Stimulated activated CD8-positive, alpha-beta memory T cell treated with anti-CD3 and anti-CD28 coated beads, Interleukin-7, amount 100 ng/mL, for 24 hours (primary cell): ENCODE results near the gene CCDC92.

Source experiments
- DNase-seq: peaks from one replicate; pipeline ENCODE4 v3.0.0-alpha.2; 2020; ENCODE audit warnings: low read depth

CCDC92 gene

DNA sequence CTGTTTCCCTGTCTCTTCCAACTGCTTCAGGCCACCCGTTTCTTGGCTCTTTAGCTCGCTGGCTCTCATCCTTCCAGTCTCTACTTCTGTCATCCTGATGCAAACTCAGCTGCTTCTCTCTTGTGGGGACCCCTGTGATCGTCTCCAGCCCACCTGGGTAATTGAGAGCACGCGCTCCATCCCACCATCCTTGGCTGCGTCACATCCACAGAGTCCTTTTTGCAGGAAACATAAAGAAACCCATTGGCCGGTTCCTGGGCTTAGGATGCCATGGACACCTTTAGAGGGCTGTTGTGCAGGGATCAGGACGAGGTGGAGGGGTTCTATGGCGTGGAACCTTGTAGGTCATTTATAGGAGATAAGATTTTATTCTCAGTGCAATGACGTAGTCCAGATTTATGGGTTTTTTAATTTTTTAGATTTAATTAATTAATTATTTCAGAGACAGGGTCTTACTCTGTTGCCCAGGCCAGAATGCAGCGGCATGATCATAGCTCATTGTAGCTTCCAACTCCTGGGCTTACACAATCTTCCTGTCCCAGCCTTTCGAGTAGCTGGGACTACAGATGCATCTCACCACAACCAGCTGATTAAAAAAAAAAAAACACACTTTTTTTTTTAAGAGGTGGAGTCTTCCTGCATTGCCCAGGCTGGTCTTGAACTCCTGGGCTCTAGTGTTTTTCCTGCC lies 82.6 kb downstream of the CCDC92 start:
- DNase-seq, result no peak

DNA sequence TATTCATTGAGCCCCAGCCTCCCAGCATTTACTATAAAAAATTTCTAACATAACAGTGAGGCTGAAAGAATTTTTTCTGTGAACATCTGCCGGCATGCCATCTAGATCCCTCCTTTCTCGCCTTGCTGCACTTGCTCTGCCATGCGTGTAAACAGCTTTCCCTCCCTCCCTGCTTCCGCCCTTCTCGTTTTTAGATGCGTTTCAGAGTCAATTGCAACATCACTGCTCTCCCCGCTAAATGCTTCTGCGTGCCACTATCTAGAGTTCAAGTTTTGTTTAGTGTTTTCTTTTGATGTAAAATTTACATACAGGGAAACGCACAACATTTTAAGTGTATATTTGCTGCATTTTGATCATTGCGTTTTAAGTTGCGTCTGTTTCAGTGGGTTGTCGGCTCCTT lies 83.6 kb downstream of the CCDC92 start:
- DNase-seq, result no peak

DNA sequence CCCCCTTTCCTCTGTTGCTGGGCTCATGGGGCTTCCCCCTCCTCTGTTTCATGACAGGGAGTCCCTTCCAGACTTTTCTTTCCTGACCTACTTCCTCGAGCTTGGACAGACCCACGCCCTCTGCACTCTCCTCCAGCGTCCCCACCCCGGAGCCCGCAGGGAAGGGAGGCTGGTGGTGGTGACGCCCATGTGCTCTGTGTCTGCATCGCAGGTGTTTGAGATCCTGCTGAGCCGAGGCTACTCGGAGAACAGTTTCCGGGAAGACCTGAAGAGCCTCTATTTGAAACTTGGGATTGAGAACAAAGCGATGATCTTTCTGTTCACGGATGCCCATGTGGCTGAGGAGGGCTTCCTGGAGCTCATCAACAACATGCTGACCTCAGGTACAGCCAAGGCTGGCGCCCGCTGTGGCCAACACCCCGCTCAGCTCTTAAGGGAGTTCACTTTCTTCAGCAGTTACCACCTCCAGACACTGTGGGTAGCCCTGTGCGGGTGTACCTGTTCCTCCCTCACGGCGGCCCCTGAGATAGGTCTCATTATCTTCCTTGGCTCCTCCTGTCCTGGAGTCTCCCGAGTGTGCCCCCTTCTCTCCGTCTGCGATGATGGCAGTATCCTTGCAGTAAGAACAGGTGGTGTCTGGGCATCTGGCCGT lies 85.6 kb downstream of the CCDC92 start:
- no peak for DNase-seq

DNA sequence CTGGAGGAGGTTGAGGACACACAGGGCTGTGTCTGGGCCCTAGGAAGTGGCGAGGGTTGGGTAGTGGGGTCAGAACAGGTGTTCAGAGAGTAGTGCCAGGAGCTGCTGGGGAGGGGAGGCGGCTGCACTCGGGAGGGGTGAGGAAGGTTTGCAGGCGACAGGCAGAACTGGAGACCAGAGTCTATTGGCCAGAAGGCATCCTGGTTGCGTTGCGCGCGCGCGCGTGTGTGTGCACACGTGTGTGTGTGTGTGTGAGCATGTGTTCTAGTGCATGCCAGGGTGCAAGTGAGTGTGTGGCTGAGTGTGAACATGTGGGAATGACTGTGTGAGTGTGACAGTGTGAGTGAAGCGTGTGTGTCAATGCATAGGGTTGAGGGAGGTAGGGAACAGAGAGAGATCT lies 86.4 kb downstream of the CCDC92 start:
- DNase-seq, result no peak
